22Rv1 (cell line): Measurements from ENCODE around the gene NOP10.

Experiments used
- CTCF ChIP-seq: fragments of 450-650 bp; IDR thresholded peaks from 2 replicates; pipeline ENCODE4 v1.5.1; 2017; ENCODE audit warnings: mild to moderate bottlenecking
- ZFX ChIP-seq: fragments of 450-650 bp; IDR thresholded peaks from 2 replicates; pipeline ENCODE4 v1.6.1; 2017; ENCODE audit warnings: antibody characterized with exemption, borderline replicate concordance

GRCh38 chr15:34342737-34343575 lies at the start of gene NOP10, which contains the start of gene NUTM1:
- TF ChIP-seq CTCF: peak; percentile 96
- no peak for TF ChIP-seq ZFX
